Mucosa of stomach (tissue), 1 donor: ENCODE measurements around the gene PCSK4.
A peak's percentile ranks its signal among the peaks of the same experiment; 100 is the strongest.

Experiments used
- H3K27me3 ChIP-seq: one replicate; pipeline ENCODE4 v1.7.0; 2013; ENCODE audit warnings: mild to moderate bottlenecking, low read length; ENCODE audit not compliant: control insufficient read depth, insufficient read depth
- H3K36me3 ChIP-seq: one replicate; pipeline ENCODE4 v1.7.0; 2013; ENCODE audit warnings: low read length; ENCODE audit not compliant: control insufficient read depth, insufficient read depth
- H3K4me1 ChIP-seq: one replicate; pipeline ENCODE4 v1.7.0; 2013; ENCODE audit warnings: mild to moderate bottlenecking, low read length; ENCODE audit not compliant: control insufficient read depth, insufficient read depth
- H3K4me3 ChIP-seq: one replicate; pipeline ENCODE4 v1.7.0; 2013; ENCODE audit warnings: low read length
- H3K9ac ChIP-seq: one replicate; pipeline ENCODE4 v1.7.0; 2013; ENCODE audit warnings: mild to moderate bottlenecking, low read length, moderate library complexity
- H3K9me3 ChIP-seq: one replicate; pipeline ENCODE4 v1.7.0; 2013; ENCODE audit warnings: mild to moderate bottlenecking, low read length, moderate library complexity; ENCODE audit not compliant: control insufficient read depth
- donor health status: Pancreatic carcinoma.

Gene PCSK4

DNA sequence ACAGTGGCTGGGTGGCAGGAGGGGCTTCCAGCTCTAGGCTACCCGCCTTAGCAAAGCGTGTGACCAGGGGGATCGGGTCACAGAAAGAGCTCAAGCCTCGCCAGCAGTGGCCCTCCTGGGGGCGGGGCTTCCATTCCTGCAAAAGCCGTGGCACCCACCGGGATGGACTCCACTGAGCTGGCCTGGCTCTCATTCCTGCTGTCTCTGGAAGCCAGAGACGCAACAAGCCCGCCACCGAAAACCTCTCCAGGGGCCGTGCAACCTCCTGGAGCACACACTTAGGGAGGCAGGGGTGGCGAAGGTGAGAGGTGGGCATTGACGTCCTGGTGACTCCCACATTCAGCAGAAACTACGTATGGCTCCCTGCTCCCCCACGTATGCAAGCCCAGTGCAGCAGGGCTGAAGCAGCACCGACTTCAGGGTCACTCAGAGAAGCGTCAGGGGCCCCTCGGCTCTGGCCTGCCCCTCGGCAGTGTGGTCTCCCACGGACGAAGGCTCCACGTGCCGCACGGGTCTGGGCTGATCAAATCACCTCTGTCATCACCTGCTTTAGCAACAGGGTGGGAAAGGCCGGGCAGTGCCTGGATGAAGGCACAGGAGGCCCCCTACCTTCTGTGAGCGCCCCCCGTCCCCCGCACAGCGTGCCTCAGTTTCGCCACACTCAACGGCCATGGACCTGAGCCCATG lies 14.3 kb downstream of the PCSK4 start:
- H3K4me1 ChIP-seq: peaks cover 14% of the 10 kb centered on the region
- H3K4me3 ChIP-seq: no peak overlapping the region
- no peaks in the 10 kb centered on the region for H3K9me3 ChIP-seq
- H3K27me3 ChIP-seq: peaks cover 30% of the 10 kb centered on the region
- H3K9ac ChIP-seq: no peak overlapping the region
- no peaks in the 10 kb centered on the region for H3K36me3 ChIP-seq

GRCh38 chr19:1474765-1475351 lies 15.3 kb downstream of the PCSK4 start:
- no peak overlapping the region for H3K4me3 ChIP-seq
- peaks cover 40% of the 10 kb centered on the region for H3K27me3 ChIP-seq
- H3K4me1 ChIP-seq: peaks cover 24% of the 10 kb centered on the region
- no peaks in the 10 kb centered on the region for H3K9me3 ChIP-seq
- H3K9ac ChIP-seq: no peak overlapping the region
- H3K36me3 ChIP-seq: no peaks in the 10 kb centered on the region

DNA sequence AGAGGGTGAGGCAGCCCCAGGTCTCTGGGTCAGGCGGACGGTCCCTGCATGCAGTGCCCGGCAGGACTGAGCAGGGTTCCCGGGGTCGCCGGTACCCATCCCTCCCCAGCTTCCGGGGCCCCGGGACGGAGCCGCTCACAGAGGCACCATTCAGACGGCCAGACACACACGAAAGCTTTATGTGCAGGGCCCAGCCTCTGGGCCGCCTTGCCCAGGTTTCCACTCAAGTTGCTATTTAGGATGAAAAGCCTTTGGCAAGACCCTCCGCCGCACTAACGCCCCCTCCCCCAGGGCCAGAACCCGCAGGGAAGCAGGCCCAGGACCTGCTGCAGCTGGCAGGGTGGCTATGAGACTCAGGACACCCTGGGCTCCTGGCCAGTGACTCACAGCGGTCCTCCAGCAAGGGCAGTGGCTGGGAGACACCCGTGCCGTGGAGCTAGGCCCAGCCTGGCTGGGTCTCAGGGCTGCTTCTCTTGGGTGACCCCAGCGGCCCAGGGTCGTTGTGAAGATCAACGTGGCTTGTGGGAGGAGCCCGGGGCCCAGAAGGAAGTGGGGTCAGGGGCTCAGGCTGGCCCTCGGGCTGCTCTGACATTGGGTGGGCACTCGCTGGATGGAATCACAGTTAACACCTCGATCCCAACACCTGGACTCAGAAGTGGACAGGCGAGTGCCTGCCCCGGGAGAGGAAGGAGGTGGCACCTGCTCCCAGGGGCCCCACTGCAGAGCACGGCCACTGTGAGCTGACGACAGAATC lies 16.0 kb downstream of the PCSK4 start:
- H3K4me1 ChIP-seq: peaks cover 25% of the 10 kb centered on the region
- H3K36me3 ChIP-seq: no peaks in the 10 kb centered on the region
- H3K9ac ChIP-seq: no peak overlapping the region
- H3K9me3 ChIP-seq: no peaks in the 10 kb centered on the region
- peaks cover 43% of the 10 kb centered on the region for H3K27me3 ChIP-seq
- H3K4me3 ChIP-seq: no peak overlapping the region

- Histone ChIP-seq H3K9ac (no peak overlapping the region), H3K27me3 (peaks cover 49% of the 10 kb centered on the region), H3K9me3 (no peaks in the 10 kb centered on the region), H3K4me3 (no peak overlapping the region), H3K4me1 (peaks cover 26% of the 10 kb centered on the region), H3K36me3 (no peaks in the 10 kb centered on the region)
Measured at GRCh38 chr19:1473085-1473851, 16.9 kb downstream of the PCSK4 start.

DNA sequence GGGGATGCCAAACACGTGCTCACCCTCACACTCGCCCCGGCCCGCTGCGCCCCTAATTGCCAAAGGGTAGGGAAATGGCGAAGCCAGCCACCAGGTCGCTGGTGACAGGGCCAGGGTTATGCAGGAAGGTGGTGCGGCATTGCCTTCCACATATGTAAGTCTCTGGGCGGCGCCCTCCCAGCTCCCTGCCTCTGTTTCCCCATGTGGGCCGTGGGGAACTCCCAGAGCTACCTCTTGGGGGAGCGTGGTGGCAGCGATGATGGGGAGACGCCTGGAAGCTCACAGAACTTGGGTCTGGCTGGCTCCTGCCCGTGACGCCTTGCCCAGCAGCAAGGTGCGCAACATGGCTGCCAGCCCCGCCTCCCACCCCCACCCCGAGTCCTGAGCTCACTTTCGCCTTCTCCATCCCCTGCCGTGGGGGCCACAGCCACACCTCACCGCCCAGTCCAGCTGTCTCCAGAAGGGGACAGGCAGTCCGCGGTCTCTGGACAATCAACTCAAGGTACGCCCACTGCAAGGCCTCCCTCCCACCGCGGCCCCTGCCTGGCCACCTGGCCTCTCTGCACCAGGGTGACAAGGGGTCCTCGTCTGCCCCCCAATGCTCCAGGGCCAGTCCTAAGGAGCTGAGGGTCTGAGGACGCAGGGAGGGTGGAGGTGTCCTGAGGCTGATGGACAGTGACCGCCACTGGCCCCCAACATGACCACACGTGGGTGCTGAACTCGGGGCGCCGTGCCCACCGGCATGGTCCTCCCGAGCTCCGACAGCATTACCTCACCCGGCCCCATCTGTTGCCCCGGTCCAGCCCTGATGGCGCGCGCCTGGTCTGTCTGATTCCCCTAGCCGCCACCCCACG lies 17.7 kb downstream of the PCSK4 start:
- no peaks in the 10 kb centered on the region for H3K36me3 ChIP-seq
- H3K9me3 ChIP-seq: no peaks in the 10 kb centered on the region
- no peak overlapping the region for H3K9ac ChIP-seq
- H3K4me1 ChIP-seq: peaks cover 33% of the 10 kb centered on the region
- no peak overlapping the region for H3K4me3 ChIP-seq
- peaks cover 57% of the 10 kb centered on the region for H3K27me3 ChIP-seq

DNA sequence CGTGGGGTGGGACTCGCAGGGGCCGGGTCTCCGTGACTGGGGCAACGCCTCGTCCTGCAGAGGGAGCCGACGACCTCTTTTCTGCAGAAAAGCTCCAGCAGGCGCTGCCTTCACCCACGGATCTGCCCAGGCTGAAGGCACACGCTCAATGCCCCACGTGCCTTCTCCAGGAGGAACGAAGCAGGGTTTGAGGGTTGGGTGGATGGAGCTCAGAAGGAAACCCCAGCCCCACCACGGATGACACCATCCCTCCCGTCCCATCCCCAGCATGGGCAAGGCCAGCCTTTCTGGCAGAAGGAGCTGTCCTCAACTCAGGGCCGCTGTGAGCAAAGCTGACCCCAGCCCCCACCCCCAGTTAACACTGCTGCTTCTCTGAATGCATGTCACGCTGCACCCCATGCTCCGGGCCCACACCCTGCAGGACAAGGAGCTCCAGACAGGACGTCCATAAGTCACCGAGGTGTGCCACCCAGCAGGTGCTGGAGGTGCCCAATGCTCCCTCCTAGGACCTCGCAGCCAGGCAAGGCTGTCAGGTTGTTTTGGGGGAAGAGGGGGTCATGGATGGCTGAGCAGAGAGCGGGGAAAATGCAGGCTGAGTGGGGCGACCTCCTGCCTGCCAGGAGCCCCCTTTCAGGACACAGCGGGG lies 18.5 kb downstream of the PCSK4 start:
- Histone ChIP-seq H3K9me3 (no peaks in the 10 kb centered on the region), H3K4me1 (peaks cover 40% of the 10 kb centered on the region), H3K36me3 (no peaks in the 10 kb centered on the region), H3K9ac (peak overlapping the region; percentile 15), H3K4me3 (no peak overlapping the region), H3K27me3 (peaks cover 66% of the 10 kb centered on the region)

DNA sequence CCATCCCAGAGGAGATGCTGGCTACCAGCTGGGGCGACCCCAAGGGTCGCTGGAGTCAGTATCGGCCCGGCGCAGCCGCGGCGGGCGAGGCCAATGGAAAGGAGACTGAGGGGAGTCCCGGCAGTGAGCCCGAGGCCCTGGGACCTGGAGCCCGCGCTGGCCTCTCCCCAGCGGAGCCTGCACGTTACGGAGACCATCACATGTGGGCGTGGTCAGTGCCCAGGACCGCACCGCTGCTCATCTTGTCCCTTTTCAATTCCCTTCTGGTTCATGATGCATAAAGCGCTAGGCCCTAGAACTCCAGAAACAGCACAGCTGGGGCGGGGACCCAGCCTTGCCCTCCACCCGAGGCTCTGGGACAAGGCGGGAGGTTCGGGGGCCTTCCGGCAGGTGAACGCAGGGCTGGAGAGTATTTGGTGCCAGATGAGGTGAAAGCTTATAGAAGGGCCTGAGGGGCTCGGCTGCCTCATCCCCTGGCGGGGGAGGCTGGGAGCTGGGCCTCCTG lies 19.1 kb downstream of the PCSK4 start:
- Histone ChIP-seq H3K9ac (peak overlapping the region; percentile 15), H3K4me3 (no peak overlapping the region), H3K36me3 (no peaks in the 10 kb centered on the region), H3K4me1 (peaks cover 45% of the 10 kb centered on the region), H3K9me3 (no peaks in the 10 kb centered on the region), H3K27me3 (peaks cover 71% of the 10 kb centered on the region)

- H3K27me3 ChIP-seq: peaks cover 77% of the 10 kb centered on the region
Measured at GRCh38 chr19:1470305-1471009, 19.7 kb downstream of the PCSK4 start.

GRCh38 chr19:1470055-1470304 lies 20.2 kb downstream of the PCSK4 start:
- no peak overlapping the region for H3K4me3 ChIP-seq
- no peak overlapping the region for H3K9ac ChIP-seq
- no peaks in the 10 kb centered on the region for H3K9me3 ChIP-seq
- H3K27me3 ChIP-seq: peaks cover 82% of the 10 kb centered on the region
- no peaks in the 10 kb centered on the region for H3K36me3 ChIP-seq
- H3K4me1 ChIP-seq: peaks cover 51% of the 10 kb centered on the region

More at GRCh38 chr19:1470305-1471009, 19.7 kb downstream of the PCSK4 start:
- peaks cover 51% of the 10 kb centered on the region for H3K4me1 ChIP-seq
- H3K9ac ChIP-seq: peak overlapping the region; percentile 15
- no peaks in the 10 kb centered on the region for H3K9me3 ChIP-seq
- no peaks in the 10 kb centered on the region for H3K36me3 ChIP-seq
- H3K4me3 ChIP-seq: no peak overlapping the region

GRCh38 chr19:1469255-1470054 lies 20.7 kb downstream of the PCSK4 start:
- peaks cover 83% of the 10 kb centered on the region for H3K27me3 ChIP-seq
- no peak overlapping the region for H3K4me3 ChIP-seq
- H3K4me1 ChIP-seq: peaks cover 51% of the 10 kb centered on the region
- H3K36me3 ChIP-seq: no peaks in the 10 kb centered on the region
- H3K9me3 ChIP-seq: no peaks in the 10 kb centered on the region
- no peak overlapping the region for H3K9ac ChIP-seq
